ENCODE measurements around the gene SPATA32. TPM values are rescaled to one million over a fixed set of nuclear protein-coding genes. Genes with fewer than 3 reads are reported as not detected.

SPATA32 gene
- total RNA-seq, 1 donor from 2014 or later, result not detected

DNA sequence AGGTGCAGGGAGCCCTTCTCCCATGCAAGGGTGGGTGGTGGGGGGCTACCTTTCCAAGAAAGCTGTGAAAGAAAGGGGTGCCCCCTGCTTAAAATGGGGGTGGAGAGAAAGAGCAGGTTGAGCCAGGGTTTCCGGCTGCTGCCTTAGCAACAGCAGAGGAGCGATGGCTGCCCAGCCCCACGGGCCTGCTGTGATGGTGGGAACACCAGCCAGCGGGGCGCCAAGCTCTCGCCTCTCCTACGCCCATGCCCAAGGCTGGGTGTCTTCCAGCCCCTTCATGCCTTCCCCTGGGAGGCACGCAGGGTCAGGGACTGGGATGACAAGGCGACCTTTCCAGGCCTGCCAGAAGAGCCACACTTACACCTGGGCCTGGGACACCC lies 37.2 kb downstream of the SPATA32 start:
- intact Hi-C loops (cut with DNase I), result loop anchor here (5.0 kb wide), 1 partner anchor 53 kb away; no protein-coding TSS in a partner anchor

DNA sequence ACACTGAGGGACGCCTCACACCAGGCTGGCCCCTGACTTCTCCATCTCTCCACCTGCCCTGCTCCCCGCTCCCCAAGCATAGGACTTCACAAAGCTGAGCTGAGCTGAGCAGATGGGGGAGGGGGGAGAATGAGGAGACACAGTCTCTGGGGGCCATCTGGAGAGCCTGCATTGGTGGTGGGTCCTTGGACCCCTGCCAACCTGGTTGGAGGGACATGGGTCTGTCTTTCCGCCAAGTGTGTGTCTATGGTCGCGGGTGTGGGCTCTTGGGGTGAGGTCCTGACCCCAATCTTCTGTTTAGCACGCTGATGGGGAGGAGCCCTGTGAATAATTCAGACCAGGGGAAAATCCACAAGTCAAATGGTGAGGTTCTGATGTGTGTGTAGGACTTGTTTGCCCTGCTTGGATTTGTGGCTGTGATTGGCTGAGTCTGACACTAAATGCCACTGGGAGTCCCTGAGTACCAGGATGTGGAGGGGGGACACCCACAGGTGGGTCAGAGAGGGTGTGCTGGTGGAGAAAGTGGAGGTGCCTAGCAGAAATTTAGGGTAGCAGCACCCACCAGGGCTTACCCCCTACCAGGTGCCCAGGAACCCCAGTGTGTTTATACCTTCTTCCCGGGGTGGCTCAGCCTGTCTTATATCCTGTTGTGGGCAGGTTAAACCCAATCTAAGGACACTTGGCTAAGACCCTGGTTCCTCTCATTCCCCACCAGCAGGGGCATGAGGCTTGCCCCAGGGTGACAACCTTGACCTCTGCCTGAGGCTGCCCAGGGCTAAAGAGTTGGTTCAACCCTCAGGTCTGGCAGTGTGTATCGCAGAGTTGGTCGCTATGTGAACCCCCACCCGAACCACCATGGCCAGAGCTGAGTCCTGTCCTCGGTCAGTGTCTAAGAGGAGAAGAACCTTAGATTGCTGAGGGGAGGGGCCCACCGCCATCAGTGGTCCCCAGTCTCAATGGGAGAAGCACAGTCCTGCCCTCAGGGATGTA lies 38.1 kb downstream of the SPATA32 start:
- intact Hi-C loops (cut with DNase I), result loop anchor here (5.0 kb wide), 1 partner anchor 53 kb away; no protein-coding TSS in a partner anchor
- DNase-seq (ENCODE audit: low spot score), result no peak

More for the DNA sequence above, 37.2 kb downstream of the SPATA32 start:
- no peak for DNase-seq (ENCODE audit: low spot score)

DNA sequence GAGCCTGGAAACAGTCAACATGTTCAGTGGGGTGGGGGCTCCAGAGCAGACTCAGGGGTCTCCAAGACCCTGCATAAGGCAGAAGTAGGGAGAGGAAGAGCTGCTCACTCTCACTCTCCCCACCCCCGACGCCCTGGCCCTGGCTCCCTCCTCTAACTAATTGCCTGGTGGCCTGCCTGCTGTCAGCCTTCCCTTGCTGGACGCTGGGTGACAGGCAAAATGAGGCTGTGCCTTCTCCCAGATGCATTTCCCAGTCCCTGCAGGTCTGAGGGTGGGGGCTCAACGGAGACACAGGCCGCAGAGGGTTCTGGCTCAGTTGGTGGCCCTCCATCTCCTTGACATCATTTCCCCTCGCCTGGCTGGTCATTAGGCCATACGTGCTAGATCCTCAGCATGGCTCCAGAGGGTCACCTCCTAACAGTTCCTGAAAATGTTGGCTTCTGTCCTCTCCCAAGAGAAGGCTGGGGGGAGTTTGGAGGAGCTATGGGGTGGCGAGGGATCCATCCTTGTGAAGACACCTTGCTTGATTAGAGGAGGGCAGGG lies 38.8 kb downstream of the SPATA32 start:
- DNase-seq (ENCODE audit: low spot score), result no peak
- intact Hi-C loops (cut with DNase I), result loop anchor here (5.0 kb wide), 1 partner anchor 54 kb away; no protein-coding TSS in a partner anchor

DNA sequence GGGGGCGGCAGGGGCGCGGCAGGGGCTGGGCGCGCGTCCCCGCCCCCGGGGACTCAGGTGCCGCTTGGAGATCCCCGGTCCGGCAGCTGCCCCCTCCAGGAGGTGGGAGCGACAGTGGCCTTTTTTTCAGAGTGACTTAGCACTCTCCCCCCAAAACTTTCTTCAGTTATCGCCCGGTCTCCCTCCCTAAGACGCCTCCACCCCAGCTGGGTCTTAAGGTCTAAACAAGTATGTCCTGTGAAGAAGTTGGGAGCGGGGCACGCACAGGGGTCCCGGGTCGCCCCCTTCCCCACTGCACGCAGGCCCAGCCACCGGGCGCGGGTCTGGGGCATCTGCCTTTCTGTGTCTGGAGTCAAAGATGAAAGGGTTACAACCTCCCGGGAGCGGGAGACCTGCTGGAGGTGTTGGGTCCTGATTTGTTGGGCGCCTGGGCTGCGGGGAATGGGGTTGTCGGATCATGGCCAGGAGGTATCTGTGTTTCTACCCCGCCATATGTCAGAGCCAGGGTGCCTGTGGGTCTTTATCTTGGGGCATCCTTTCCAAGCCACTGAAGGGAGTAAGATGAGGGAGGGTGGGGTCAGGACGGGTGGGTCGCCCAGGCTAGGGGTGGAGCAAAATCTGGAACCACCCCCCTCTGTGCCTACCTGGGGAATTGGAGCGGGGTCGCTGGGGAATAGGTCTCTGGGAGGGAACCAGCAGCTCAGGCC lies 39.5 kb downstream of the SPATA32 start:
- intact Hi-C loops (cut with DNase I), result loop anchor here (5.0 kb wide), 1 partner anchor 55 kb away; no protein-coding TSS in a partner anchor
- DNase-seq (ENCODE audit: low spot score), result no peak

DNA sequence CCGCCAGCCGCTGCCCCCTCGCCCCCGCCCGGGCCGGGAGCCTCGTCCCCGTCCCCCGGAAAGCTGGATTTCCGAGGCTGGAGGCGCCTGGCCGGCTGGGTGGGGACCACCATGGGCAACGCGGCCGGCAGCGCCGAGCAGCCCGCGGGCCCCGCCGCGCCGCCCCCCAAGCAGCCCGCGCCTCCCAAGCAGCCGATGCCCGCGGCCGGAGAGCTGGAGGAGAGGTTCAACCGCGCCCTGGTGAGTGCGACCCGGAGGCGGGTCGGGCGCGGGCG lies 39.9 kb downstream of the SPATA32 start:
- intact Hi-C loops (cut with DNase I), result loop anchor here (5.0 kb wide), 1 partner anchor 55 kb away; no protein-coding TSS in a partner anchor
- no peak for DNase-seq (ENCODE audit: low spot score)

DNA sequence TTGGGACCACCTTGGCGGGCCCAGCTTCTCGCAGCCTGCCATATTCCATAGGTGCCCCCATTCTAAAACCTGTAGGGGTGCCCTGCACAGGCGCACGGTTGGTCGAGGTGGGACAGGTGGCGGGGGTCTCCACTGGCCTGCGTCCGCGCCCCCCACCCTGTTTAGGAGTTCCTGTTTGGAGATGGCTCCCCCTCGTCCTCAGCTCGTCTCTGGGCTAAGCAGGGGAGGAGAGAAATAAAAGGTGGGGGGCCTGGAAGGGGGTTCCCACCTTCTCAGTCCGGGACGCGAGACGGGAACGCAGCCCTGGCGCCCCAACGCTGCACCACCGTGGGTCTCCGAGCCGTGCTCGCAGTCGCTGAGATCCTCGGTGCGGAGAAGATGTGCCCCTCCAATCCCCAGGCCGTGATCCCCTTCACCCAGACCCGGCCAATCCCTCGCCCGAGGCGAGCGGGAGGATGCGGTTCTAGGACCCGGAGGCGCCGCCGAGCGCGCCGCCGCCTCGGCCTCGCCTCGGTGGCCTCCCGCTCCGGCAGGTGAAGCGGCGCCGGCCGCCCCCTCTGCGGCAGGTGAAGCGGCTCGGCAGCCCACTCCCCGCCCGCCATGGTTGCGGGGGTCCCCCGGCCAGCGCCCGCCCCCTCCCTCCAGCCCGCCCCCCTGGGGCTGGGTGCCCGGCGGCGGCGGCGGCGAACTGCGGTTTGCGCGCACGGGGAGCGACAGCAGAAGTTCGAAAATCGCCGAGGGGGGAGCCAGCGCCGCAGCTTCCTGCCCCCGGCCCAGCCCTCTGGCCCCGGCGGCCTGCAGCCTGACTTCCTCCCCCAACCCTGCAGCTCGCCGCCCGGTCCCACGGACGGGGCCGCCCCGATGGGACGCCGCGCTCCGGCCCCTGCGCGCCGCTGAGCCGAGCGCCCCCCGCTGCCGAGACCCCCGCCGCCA lies 40.5 kb downstream of the SPATA32 start, which contains the start of gene FMNL1:
Gene FMNL1, plus strand, starts transcription at position 805 of the 933 bp plus-strand sequence. CDS start 240 bp downstream, outside the sequence.
- peak; percentile 94 for DNase-seq (ENCODE audit: low spot score)
- intact Hi-C loops (cut with DNase I), result loop anchor here (5.0 kb wide), 1 partner anchor 56 kb away; no protein-coding TSS in a partner anchor

DNA sequence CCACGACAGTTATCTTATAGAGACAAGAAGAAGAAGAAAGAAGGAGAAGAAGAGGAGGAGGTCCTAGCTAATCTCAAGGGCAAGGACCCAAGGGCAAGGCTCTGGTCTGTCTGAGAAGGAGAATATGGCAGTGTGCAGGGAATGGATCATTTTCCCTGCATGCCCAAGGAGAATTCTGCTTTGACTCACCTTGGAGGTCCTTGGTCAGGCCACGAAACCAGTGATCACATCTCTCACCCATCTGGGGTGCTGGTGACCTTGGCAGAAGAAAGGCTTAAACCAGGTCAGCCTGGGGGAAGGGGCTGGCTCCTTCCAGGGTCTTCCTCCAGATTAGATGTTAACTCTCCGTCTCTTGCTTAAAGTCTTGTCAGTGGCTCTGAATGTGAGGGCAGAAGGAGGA lies 41.8 kb downstream of the SPATA32 start:
- DNase-seq (ENCODE audit: low spot score), result no peak
- intact Hi-C loops (cut with DNase I), result loop anchor here (5.0 kb wide), 1 partner anchor 57 kb away; no protein-coding TSS in a partner anchor

DNA sequence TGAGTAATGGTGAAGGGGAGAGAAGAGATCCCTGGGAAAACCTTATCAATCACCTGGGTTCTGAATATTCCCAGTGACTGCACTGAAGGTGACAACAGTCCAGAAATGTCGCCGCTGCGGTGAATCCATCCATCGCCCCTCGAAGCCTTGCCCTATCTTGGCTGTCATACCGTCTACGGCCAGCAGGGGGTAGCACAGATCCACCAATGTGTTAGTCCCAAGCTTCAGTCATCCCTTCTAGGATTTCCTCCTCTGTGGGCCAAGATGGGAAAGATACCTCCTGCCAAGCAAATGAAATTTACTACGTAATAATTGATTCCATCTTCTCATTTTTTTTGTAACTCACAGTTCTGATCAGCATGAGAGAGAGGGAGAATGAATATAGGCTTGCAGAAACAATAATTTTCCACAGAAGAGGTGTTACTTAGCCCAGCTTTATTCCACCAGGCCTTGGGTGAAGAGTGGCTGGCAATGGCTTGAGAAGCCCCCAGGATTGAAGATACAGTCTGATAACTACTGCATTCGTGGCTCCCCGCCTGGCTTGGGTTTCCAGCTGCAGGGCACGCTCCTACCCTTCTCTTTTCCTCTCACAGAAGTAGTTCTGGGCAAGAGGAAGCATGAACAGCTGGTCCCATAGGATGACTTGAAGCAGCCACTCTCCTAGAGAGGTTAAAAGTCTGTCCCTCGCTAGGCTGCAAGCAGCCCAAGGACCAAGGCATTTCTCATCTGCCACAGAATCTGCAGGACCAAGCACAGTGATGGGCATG lies 42.8 kb downstream of the SPATA32 start:
- DNase-seq (ENCODE audit: low spot score), result peak; percentile 88
- intact Hi-C loops (cut with DNase I), result loop anchor here (2.0 kb wide), 1 partner anchor 166 kb away; no protein-coding TSS in a partner anchor

Other genes starting within 250 kb of the SPATA32 start
- 32.1 TPM for gene DCAKD, start 210.5 kb downstream of the SPATA32 start, total RNA-seq
- 74.8 TPM for gene NMT1, start 200.8 kb downstream of the SPATA32 start, total RNA-seq
- gene PLCD3, start 129.6 kb downstream of the SPATA32 start, total RNA-seq, result 87.6 TPM
- gene ACBD4, start 126.4 kb downstream of the SPATA32 start, total RNA-seq, result 6.4 TPM
- 19.8 TPM for gene HEXIM1, start 113.6 kb downstream of the SPATA32 start, total RNA-seq
- 3.3 TPM for gene HEXIM2, start 100.2 kb downstream of the SPATA32 start, total RNA-seq
- gene FMNL1, start 40.2 kb downstream of the SPATA32 start, total RNA-seq, result 12.2 TPM
- gene MAP3K14, start 54.9 kb upstream of the SPATA32 start, total RNA-seq, result 14.6 TPM
- gene ARHGAP27, start 170.8 kb upstream of the SPATA32 start, total RNA-seq, result 20.0 TPM
- 30.5 TPM for gene PLEKHM1, start 228.6 kb upstream of the SPATA32 start, total RNA-seq